Neuronal stem cell (in vitro differentiated cells): Measurements from ENCODE around the gene RSPH1.
A peak's percentile ranks its signal among the peaks of the same experiment; 100 is the strongest.

Experiments used
- DNase-seq: peaks from one replicate; pipeline ENCODE4 v3.0.0-alpha.2; 2013; ENCODE audit warnings: low spot score
- H2AFZ ChIP-seq: one replicate; pipeline ENCODE4 v1.6.1; 2013; ENCODE audit warnings: mild to moderate bottlenecking, low read length, inconsistent platforms
- H2AK5ac ChIP-seq: 2 replicates; pipeline ENCODE4 v1.6.1; 2013; ENCODE audit warnings: low read depth, mild to moderate bottlenecking, inconsistent platforms, low read length, moderate library complexity, mixed read lengths
- H2BK120ac ChIP-seq: 2 replicates; pipeline ENCODE4 v1.6.1; 2013; ENCODE audit warnings: low read depth, mild to moderate bottlenecking, inconsistent platforms, low read length, moderate library complexity, mixed read lengths
- H2BK12ac ChIP-seq: one replicate; pipeline ENCODE4 v1.6.1; 2013; ENCODE audit warnings: low read length, inconsistent platforms
- H2BK15ac ChIP-seq: 2 replicates; pipeline ENCODE4 v1.6.1; 2013; ENCODE audit warnings: mild to moderate bottlenecking, low read length, inconsistent platforms, mixed read lengths
- H2BK5ac ChIP-seq: one replicate; pipeline ENCODE4 v1.6.1; 2013; ENCODE audit warnings: inconsistent platforms, mild to moderate bottlenecking, low read length, moderate library complexity
- H3K14ac ChIP-seq: one replicate; pipeline ENCODE4 v1.6.1; 2013; ENCODE audit warnings: low read length, inconsistent platforms
- H3K18ac ChIP-seq: 2 replicates; pipeline ENCODE4 v1.6.1; 2013; ENCODE audit warnings: low read length, inconsistent platforms
- H3K23ac ChIP-seq: 2 replicates; pipeline ENCODE4 v1.6.1; 2013; ENCODE audit warnings: low read depth, mild to moderate bottlenecking, mixed read lengths, low read length, inconsistent platforms; ENCODE audit not compliant: poor library complexity
- H3K27ac ChIP-seq: replicated peaks from 3 replicates; pipeline ENCODE4 v1.5.1; 2013; ENCODE audit warnings: low read length, inconsistent platforms
- H3K27me3 ChIP-seq, 3 experiments: 2 replicates each; pipeline ENCODE4 v1.6.1; 2013; ENCODE audit warnings: low read length in 3 of 3, mild to moderate bottlenecking in 2 of 3, inconsistent platforms in 1 of 3, low read depth in 1 of 3, mixed read lengths in 1 of 3, moderate library complexity in 1 of 3; ENCODE audit not compliant: control insufficient read depth in 3 of 3, insufficient read depth in 3 of 3
- H3K36me3 ChIP-seq, 2 donors: replicated peaks in 1 of 2; 2 replicates each; pipeline ENCODE4 v1.6.1; 2013; ENCODE audit warnings: low read length in 2 of 2; ENCODE audit not compliant: control insufficient read depth in 2 of 2, insufficient read depth in 2 of 2
- H3K4ac ChIP-seq: 2 replicates; pipeline ENCODE4 v1.6.1; 2013; ENCODE audit warnings: inconsistent platforms, mild to moderate bottlenecking, low read length, moderate library complexity
- H3K4me1 ChIP-seq, 2 donors: 1 replicate in 1 of 2; 2 replicates in 1 of 2; pipeline ENCODE4 v1.6.1; 2013; ENCODE audit warnings: low read length in 2 of 2, low read depth in 1 of 2; ENCODE audit not compliant: control insufficient read depth in 2 of 2, insufficient read depth in 1 of 2
- H3K4me2 ChIP-seq: one replicate; pipeline ENCODE4 v1.6.1; 2013; ENCODE audit warnings: mild to moderate bottlenecking, low read length, inconsistent platforms; ENCODE audit not compliant: insufficient read depth, poor library complexity, severe bottlenecking
- H3K4me3 ChIP-seq, 2 donors: 2 replicates each; pipeline ENCODE4 v1.5.1; 2013; ENCODE audit warnings: low read length in 2 of 2, mild to moderate bottlenecking in 2 of 2, inconsistent platforms in 1 of 2, moderate library complexity in 1 of 2
- H3K79me1 ChIP-seq: one replicate; pipeline ENCODE4 v1.6.1; 2013; ENCODE audit warnings: low read depth, mild to moderate bottlenecking, inconsistent platforms, low read length, moderate library complexity
- H3K9ac ChIP-seq: one replicate; pipeline ENCODE4 v1.6.1; 2013; ENCODE audit warnings: mild to moderate bottlenecking, low read depth, low read length, inconsistent platforms; ENCODE audit not compliant: poor library complexity
- H3K9me3 ChIP-seq, 2 donors: replicated peaks in 1 of 2; 2 replicates each; pipeline versions ENCODE3 to v1.6.1; 2013; ENCODE audit warnings: low read length in 2 of 2, mild to moderate bottlenecking in 2 of 2, inconsistent platforms in 1 of 2, low read depth in 1 of 2, mixed read lengths in 1 of 2, moderate library complexity in 1 of 2; ENCODE audit not compliant: control insufficient read depth in 2 of 2, insufficient read depth in 1 of 2
- H4K8ac ChIP-seq: one replicate; pipeline ENCODE4 v1.6.1; 2013; ENCODE audit warnings: low read depth, mild to moderate bottlenecking, inconsistent platforms, low read length, moderate library complexity
- H4K91ac ChIP-seq: one replicate; pipeline ENCODE4 v1.6.1; 2013; ENCODE audit warnings: low read length, low read depth, mild to moderate bottlenecking, inconsistent platforms; ENCODE audit not compliant: poor library complexity
- WGBS, 2 donors: extraction: QIAGEN DNeasy Blood & Tissue Kit; methylation state at CpG; one replicate each; pipeline ENCODE4 v1.1.7; 2013; ENCODE audit warnings: missing lambda C conversion rate in 2 of 2, mixed read lengths in 1 of 2; ENCODE audit not compliant: insufficient read length in 2 of 2, insufficient replicate concordance in 1 of 2; ENCODE audit errors: extremely low coverage in 2 of 2; 5-methylcytosine and 5-hydroxymethylcytosine counted together

The RSPH1 gene

GRCh38 chr21:42534421-42535378 lies 38.7 kb upstream of the RSPH1 start:
- H3K9ac ChIP-seq, result no peak overlapping the region
- H4K91ac ChIP-seq, result no peak overlapping the region
- H3K4ac ChIP-seq, result no peak overlapping the region
- no peaks in the 10 kb centered on the region for H3K9me3 ChIP-seq
- no peak overlapping the region for H3K14ac ChIP-seq
- H2BK120ac ChIP-seq, result no peak overlapping the region
- H4K8ac ChIP-seq, result no peak overlapping the region
- H3K23ac ChIP-seq, result no peak overlapping the region
- H2AK5ac ChIP-seq, result no peak overlapping the region
- H3K27me3 ChIP-seq, result peaks cover 0 to 6% (median 0%) of the 10 kb centered on the region in 3 experiments
- WGBS, 2 donors, result no CpG with 5 or more reads among the region's 28 CpGs
- no peak for DNase-seq
- H2AFZ ChIP-seq, result no peak overlapping the region
- H3K18ac ChIP-seq, result no peak overlapping the region
- H3K4me3 ChIP-seq, result no peak overlapping the region
- H2BK15ac ChIP-seq, result no peak overlapping the region
- no peak overlapping the region for H2BK12ac ChIP-seq
- H3K4me2 ChIP-seq, result no peak overlapping the region
- no peak overlapping the region for H3K27ac ChIP-seq
- no peaks in the 10 kb centered on the region for H3K36me3 ChIP-seq
- H3K4me1 ChIP-seq, result peaks cover 0 to 6% of the 10 kb centered on the region in 2 donors
- no peak overlapping the region for H2BK5ac ChIP-seq
- no peaks in the 10 kb centered on the region for H3K79me1 ChIP-seq

DNA sequence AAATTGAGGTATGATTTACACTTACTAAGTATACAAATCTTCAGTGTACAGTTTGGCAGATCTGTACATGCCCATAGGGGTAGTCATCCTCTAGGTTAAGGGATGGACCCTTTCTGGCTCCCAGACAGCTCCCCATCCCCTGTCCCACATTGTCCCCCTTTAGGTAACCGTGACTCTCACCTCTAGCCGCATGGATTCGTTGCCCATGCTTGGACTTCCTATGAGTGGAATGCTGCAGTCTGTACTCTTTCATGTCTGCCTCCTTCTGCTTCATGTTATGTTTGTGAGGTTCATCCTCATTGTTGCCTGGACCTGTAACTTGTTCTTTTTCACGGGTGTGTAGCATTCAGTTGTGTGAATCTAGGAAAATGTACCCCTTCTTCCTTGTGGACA lies 37.9 kb upstream of the RSPH1 start:
- Histone ChIP-seq H2BK120ac (no peak overlapping the region), H3K4me2 (no peak overlapping the region), H3K4me1 (peaks cover 0 to 6% of the 10 kb centered on the region in 2 donors), H2BK5ac (no peak overlapping the region), H3K18ac (no peak overlapping the region), H3K23ac (no peak overlapping the region), H3K4me3 (no peak overlapping the region), H3K36me3 (no peaks in the 10 kb centered on the region), H3K9ac (no peak overlapping the region), H2AFZ (no peak overlapping the region), H4K91ac (no peak overlapping the region), H3K9me3 (no peaks in the 10 kb centered on the region), H4K8ac (no peak overlapping the region), H3K27me3 (peaks cover 0 to 6% (median 0%) of the 10 kb centered on the region in 3 experiments), H3K27ac (no peak overlapping the region), H2BK15ac (no peak overlapping the region), H3K79me1 (no peaks in the 10 kb centered on the region), H3K14ac (no peak overlapping the region), H3K4ac (no peak overlapping the region), H2BK12ac (no peak overlapping the region), H2AK5ac (no peak overlapping the region)
- DNase-seq, result no peak
- WGBS, 2 donors, result no CpG with 5 or more reads among the region's 4 CpGs

GRCh38 chr21:42533306-42533962 lies 37.4 kb upstream of the RSPH1 start:
- Histone ChIP-seq H3K4me3 (no peak overlapping the region), H3K4ac (no peak overlapping the region), H4K8ac (no peak overlapping the region), H3K27ac (no peak overlapping the region), H3K23ac (no peak overlapping the region), H2AFZ (no peak overlapping the region), H2BK120ac (no peak overlapping the region), H3K36me3 (no peaks in the 10 kb centered on the region), H3K4me1 (peaks cover 0 to 6% of the 10 kb centered on the region in 2 donors), H2BK5ac (no peak overlapping the region), H3K14ac (no peak overlapping the region), H3K9me3 (no peaks in the 10 kb centered on the region), H4K91ac (no peak overlapping the region), H2AK5ac (no peak overlapping the region), H3K27me3 (peaks cover 0 to 6% (median 0%) of the 10 kb centered on the region in 3 experiments), H3K18ac (peak overlapping the region; percentile 0), H3K4me2 (no peak overlapping the region), H2BK15ac (no peak overlapping the region), H2BK12ac (no peak overlapping the region), H3K79me1 (no peaks in the 10 kb centered on the region), H3K9ac (no peak overlapping the region)
- DNase-seq, result no peak
- no CpG with 5 or more reads among the region's 13 CpGs for WGBS, 2 donors
